Rectal smooth muscle tissue (tissue), 1 donor: Measurements from ENCODE around the gene C19orf25.
"Not testable (repeated sequence)": the region's sequence is repeated elsewhere in the genome, so short reads cannot be mapped to it uniquely, and the experiment has no call there.

ENCODE experiments used
- H3K27ac ChIP-seq: one replicate; pipeline ENCODE4 v1.7.0; 2013; ENCODE audit warnings: low read depth, low read length, inconsistent platforms
- H3K27me3 ChIP-seq: one replicate; pipeline ENCODE4 v1.7.0; 2013; ENCODE audit warnings: low read length; ENCODE audit not compliant: control insufficient read depth, insufficient read depth
- H3K36me3 ChIP-seq: one replicate; pipeline ENCODE4 v1.7.0; 2013; ENCODE audit warnings: low read length; ENCODE audit not compliant: control insufficient read depth, insufficient read depth
- H3K4me1 ChIP-seq: one replicate; pipeline ENCODE4 v1.7.0; 2013; ENCODE audit warnings: low read length; ENCODE audit not compliant: control insufficient read depth, insufficient read depth
- H3K4me3 ChIP-seq: one replicate; pipeline ENCODE4 v1.7.0; 2013; ENCODE audit warnings: low read length
- H3K9ac ChIP-seq: one replicate; pipeline ENCODE4 v1.7.0; 2013; ENCODE audit warnings: low read length

Gene C19orf25

DNA sequence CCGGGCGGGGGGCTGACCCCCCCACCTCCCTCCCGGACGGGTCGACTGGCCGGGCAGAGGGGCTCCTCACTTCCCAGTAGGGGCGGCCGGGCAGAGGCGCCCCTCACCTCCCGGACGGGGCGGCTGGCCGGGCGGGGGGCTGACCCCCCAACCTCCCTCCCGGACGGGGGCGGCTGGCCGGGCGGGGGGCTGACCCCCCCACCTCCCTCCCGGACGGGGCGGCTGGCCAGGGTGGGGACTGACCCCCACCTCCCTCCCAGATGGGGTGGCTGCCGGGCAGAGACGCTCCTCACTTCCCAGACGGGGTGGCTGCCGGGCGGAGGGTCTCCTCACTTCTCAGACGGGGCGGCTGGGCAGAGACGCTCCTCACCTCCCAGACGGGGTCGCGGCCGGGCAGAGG is 20.2 kb upstream of the C19orf25 start:
- H3K4me1 ChIP-seq = not testable (repeated sequence)

DNA sequence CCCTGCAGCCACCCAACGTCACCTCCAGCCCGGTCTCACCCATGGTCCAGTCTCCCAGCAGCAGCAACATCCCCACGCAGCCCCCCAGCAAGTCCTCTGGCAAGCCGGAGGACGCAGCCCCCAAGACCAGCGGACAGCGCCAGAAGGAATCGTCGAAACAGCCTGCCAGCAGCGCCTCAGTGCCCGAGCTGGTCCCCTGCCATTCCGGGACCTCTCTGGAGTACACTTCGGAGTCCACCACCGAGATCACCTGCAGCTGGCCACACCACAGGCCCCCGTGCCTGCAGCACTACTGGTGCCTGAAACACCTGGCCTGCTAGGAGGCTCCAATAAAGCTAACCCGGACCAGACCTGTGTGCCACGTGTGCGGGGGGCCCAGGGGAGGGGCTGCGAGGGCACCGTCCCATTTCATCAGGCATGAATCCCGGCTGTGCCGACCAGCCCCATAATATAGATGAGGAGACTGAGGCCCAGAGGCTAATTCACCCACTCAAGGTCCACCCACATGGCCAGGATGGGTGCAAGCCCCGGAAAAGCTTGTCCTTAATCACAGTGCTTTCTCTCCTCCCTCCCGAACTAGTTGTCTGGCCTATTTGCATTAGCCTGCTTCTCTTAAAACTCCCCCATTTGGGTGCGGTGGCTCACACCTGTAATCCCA is 18.7 kb upstream of the C19orf25 start:
- no peak overlapping the region for H3K27ac ChIP-seq
- no peak overlapping the region for H3K4me3 ChIP-seq
- H3K27me3 ChIP-seq = peaks cover 9% of the 10 kb centered on the region
- H3K36me3 ChIP-seq = no peaks in the 10 kb centered on the region
- H3K9ac ChIP-seq = no peak overlapping the region
- no peaks in the 10 kb centered on the region for H3K4me1 ChIP-seq

More for the DNA sequence above, 20.2 kb upstream of the C19orf25 start:
- H3K27me3 ChIP-seq = peaks cover 21% of the 10 kb centered on the region
- not testable (repeated sequence) for H3K9ac ChIP-seq, H3K36me3 ChIP-seq, H3K27ac ChIP-seq, H3K4me3 ChIP-seq

DNA sequence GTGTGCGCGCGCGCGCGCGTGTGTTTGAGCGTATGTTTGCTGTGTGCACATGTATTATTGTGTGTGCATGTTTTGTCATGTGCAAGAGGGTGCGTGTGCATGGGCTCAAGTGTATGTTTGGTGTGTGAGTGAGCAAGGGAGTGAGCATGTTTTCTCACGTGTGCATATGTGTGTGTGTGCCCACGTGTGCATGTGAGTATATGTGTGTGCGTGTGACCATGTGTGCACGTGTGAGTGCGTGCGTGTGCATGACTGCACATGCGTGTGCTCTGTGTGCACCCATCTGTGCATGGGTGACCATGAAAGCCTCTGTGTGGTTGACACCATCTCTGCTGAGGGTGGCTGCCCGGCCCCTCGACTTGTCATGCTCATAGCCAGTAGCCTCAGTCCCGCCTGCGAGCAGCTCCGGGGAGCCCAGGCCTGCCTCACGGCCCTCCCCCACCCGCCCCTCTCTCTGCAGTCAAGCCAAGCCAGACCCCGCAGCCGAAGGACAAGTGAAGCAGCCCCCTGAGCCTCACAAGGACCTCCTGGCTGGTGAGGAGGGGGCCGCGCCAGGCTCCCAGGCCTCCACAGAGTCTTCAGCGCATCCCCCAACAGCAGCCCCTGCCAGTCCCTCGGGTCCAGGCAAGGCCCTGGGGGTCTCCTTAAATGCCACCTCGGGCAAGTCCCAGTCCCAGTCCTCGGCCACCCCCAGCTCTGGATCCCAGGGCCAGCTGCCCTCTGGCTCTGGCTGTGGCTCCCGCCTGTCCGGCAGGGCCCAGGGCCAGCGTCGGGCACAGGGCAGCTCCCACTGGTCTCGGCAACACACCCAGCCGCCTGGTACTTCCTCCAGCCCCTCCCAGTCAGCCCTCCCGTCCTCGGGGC is 17.9 kb upstream of the C19orf25 start:
- Histone ChIP-seq H3K27me3 (peaks cover 9% of the 10 kb centered on the region), H3K4me3 (no peak overlapping the region), H3K36me3 (no peaks in the 10 kb centered on the region), H3K4me1 (no peaks in the 10 kb centered on the region), H3K27ac (no peak overlapping the region), H3K9ac (no peak overlapping the region)

GRCh38 chr19:1495799-1496713 is 17.0 kb upstream of the C19orf25 start:
- Histone ChIP-seq H3K27me3 (peaks cover 9% of the 10 kb centered on the region), H3K9ac (no peak overlapping the region), H3K36me3 (no peaks in the 10 kb centered on the region), H3K27ac (no peak overlapping the region), H3K4me3 (no peak overlapping the region), H3K4me1 (no peaks in the 10 kb centered on the region)

DNA sequence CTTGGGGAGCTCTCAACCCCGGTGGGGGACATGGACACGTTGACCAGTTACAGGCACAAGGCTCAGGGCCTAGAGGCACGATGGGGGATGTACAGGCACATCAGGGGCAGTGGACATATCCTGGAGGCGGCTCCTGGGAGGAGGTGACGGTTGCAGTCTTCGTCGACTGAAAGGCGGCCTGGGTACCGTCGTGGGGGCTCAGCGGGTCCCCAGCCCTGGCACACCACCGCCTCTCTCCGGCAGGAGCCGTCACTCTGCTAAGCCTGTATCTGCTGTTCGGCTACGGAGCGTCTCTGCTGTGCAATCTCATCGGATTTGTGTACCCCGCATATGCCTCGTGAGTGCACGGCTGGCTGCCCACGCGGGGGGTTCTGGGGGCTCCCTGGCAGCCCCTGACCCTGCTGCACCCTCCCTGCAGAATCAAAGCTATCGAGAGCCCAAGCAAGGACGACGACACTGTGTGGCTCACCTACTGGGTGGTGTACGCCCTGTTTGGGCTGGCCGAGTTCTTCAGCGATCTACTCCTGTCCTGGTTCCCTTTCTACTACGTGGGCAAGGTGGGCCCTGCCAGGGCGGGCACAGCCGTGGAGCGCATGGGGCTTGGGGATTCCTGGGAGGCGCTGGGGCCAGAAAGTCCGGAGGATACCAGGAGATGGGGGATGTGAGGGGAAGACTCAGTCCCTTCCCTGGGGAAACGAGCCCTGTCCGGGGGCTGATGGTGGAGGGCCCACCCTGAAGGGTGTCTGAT is 16.2 kb upstream of the C19orf25 start:
- Histone ChIP-seq H3K27me3 (peaks cover 9% of the 10 kb centered on the region), H3K4me1 (no peaks in the 10 kb centered on the region), H3K9ac (no peak overlapping the region), H3K36me3 (no peaks in the 10 kb centered on the region), H3K4me3 (no peak overlapping the region), H3K27ac (no peak overlapping the region)

- Histone ChIP-seq H3K36me3 (no peaks in the 10 kb centered on the region), H3K9ac (no peak overlapping the region), H3K27me3 (peaks cover 9% of the 10 kb centered on the region), H3K4me3 (no peak overlapping the region), H3K27ac (no peak overlapping the region), H3K4me1 (no peaks in the 10 kb centered on the region)
These were observed 15.2 kb upstream of the C19orf25 start for GRCh38 chr19:1494115-1494815.

DNA sequence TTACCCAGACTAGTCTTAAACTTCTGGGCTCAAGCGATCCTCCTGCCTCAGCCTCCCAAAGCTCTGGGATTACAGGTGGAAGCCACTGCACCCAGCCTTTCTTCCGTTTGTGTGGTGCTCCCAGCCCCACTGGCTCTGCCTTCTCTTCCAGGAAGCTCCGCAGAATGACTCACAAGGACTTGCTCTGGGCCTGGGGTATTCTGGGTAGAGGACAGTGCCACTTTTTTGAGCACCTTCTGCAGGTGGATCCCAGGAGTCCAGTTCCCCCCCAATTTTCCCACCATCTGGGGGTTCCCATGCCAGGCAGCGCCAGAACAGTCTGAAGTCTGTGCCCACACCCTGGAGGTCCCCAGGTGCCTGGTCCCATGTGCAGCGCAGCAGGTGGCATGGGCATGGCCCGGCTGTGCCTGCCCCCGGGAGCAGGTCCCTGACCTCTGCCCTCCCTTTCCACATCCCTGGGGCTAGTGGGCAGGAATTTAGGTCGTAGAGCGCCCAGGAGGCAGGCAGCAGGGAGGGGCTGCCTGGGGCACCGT is 13.5 kb upstream of the C19orf25 start:
- H3K27ac ChIP-seq = no peak overlapping the region
- no peak overlapping the region for H3K9ac ChIP-seq
- H3K36me3 ChIP-seq = no peaks in the 10 kb centered on the region
- H3K4me1 ChIP-seq = no peaks in the 10 kb centered on the region
- H3K27me3 ChIP-seq = peaks cover 9% of the 10 kb centered on the region
- no peak overlapping the region for H3K4me3 ChIP-seq

DNA sequence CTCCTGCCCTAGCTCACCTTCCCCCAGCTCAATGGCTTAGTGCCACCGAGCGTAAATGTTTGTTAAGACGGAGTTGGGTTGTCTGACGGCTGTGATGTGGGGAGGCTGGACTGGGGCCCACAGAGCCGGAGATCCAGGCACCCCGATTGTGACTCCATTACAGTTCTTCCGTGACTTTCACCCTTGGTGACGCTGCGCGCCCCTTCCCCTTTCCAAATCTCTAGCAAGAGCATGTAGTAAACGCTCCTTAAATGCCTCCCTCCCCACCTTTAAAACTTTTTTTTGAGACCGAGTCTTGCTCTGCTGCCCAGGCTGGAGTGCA is 12.8 kb upstream of the C19orf25 start:
- no peaks in the 10 kb centered on the region for H3K4me1 ChIP-seq
- H3K9ac ChIP-seq = no peak overlapping the region
- H3K36me3 ChIP-seq = no peaks in the 10 kb centered on the region
- no peak overlapping the region for H3K27ac ChIP-seq
- H3K27me3 ChIP-seq = peaks cover 6% of the 10 kb centered on the region
- no peak overlapping the region for H3K4me3 ChIP-seq

- H3K4me3 ChIP-seq = peak within 1 kb of the TSS; percentile 83
- no peak within 1 kb of the TSS for H3K9ac ChIP-seq
- peak within 1 kb of the TSS; percentile 81 for H3K27ac ChIP-seq
- peaks cover 5% of the 10 kb centered on the region for H3K27me3 ChIP-seq
- no peaks in the 10 kb centered on the region for H3K4me1 ChIP-seq
- H3K36me3 ChIP-seq = no peaks in the 10 kb centered on the region
These were observed 12.3 kb upstream of the C19orf25 start, which contains the start of gene REEP6 for GRCh38 chr19:1491114-1491848. Gene REEP6 (plus strand): TSS chr19:1491181. CDS start chr19:1491270, 89 bp downstream.

GRCh38 chr19:1490311-1491113 is 11.5 kb upstream of the C19orf25 start, which contains the start of gene PCSK4:
Gene PCSK4 (minus strand): TSS chr19:1490350. CDS start chr19:1490346, 4 bp downstream.
- H3K9ac ChIP-seq = no peak within 1 kb of the TSS
- H3K27ac ChIP-seq = peak within 1 kb of the TSS; percentile 81
- H3K36me3 ChIP-seq = no peaks in the 10 kb centered on the region
- H3K4me3 ChIP-seq = peak within 1 kb of the TSS; percentile 83
- H3K4me1 ChIP-seq = no peaks in the 10 kb centered on the region
- H3K27me3 ChIP-seq = peaks cover under 1% of the 10 kb centered on the region
